H1 (cell line): ENCODE data around the gene ROS1.
A peak's percentile ranks its signal among the peaks of the same experiment; 100 is the strongest.

Experiments
- BRCA1 ChIP-seq: IDR thresholded peaks from 2 replicates; pipeline ENCODE4 v1.6.1; 2012; ENCODE audit warnings: low read depth, low read length, improper control_type of control experiment
- CTCF ChIP-seq, 3 experiments: IDR thresholded peaks; 1 replicate in 2 of 3; 2 replicates in 1 of 3; pipeline versions ENCODE4 v1.5.1 to v1.6.1; 2011; ENCODE audit warnings: low read length in 3 of 3, mild to moderate bottlenecking in 3 of 3, inconsistent platforms in 2 of 3, low read depth in 1 of 3, moderate library complexity in 1 of 3; ENCODE audit not compliant: insufficient read depth in 1 of 3; ENCODE audit errors: control extremely low read depth in 1 of 3
- EGR1 ChIP-seq: IDR thresholded peaks from 2 replicates; pipeline ENCODE4 v1.6.1; 2011; ENCODE audit warnings: low read depth, low read length, borderline replicate concordance
- EP300 ChIP-seq, 2 experiments: IDR thresholded peaks; 1 replicate in 1 of 2; 2 replicates in 1 of 2; pipeline ENCODE4 v1.6.1; 2011 to 2012; ENCODE audit warnings: low read depth in 2 of 2, low read length in 2 of 2, mild to moderate bottlenecking in 2 of 2, borderline replicate concordance in 1 of 2, inconsistent platforms in 1 of 2, moderate library complexity in 1 of 2
- EZH2 ChIP-seq: fragments of 200-600 bp; sonication (generic); IDR thresholded peaks from 2 replicates; pipeline ENCODE4 v1.7.1; 2012; ENCODE audit warnings: low read depth, mild to moderate bottlenecking, moderate library complexity, low read length, inconsistent platforms; ENCODE audit not compliant: severe bottlenecking
- GABPA ChIP-seq: IDR thresholded peaks from 2 replicates; pipeline ENCODE4 v1.6.1; 2011; ENCODE audit warnings: mild to moderate bottlenecking, low read length, moderate library complexity, borderline replicate concordance; ENCODE audit not compliant: insufficient read depth
- JUND ChIP-seq: IDR thresholded peaks from 2 replicates; pipeline ENCODE4 v1.6.1; 2011; ENCODE audit warnings: mild to moderate bottlenecking, improper control_type of control experiment, low read length
- KDM4A ChIP-seq: IDR thresholded peaks from one replicate; pipeline ENCODE4 v1.7.1; 2012; ENCODE audit warnings: low read depth, mild to moderate bottlenecking, moderate library complexity, low read length, inconsistent platforms; ENCODE audit not compliant: severe bottlenecking
- RAD21 ChIP-seq, 2 experiments: IDR thresholded peaks in 1 of 2; conservative IDR thresholded peaks in 1 of 2; 2 replicates each; pipeline ENCODE4 v1.6.1; 2011; ENCODE audit warnings: low read depth in 2 of 2, low read length in 2 of 2, improper control_type of control experiment in 1 of 2, inconsistent platforms in 1 of 2, mild to moderate bottlenecking in 1 of 2, moderate library complexity in 1 of 2
- RXRA ChIP-seq: IDR thresholded peaks from 2 replicates; pipeline ENCODE4 v1.6.1; 2011; ENCODE audit warnings: low read depth, mild to moderate bottlenecking, low read length, moderate library complexity; ENCODE audit not compliant: insufficient read depth
- SP2 ChIP-seq: IDR thresholded peaks from 2 replicates; pipeline ENCODE4 v1.6.1; 2012; ENCODE audit warnings: mild to moderate bottlenecking, low read length, inconsistent platforms
- SRF ChIP-seq: IDR thresholded peaks from 2 replicates; pipeline ENCODE4 v1.6.1; 2011; ENCODE audit warnings: mild to moderate bottlenecking, low read depth, low read length, moderate library complexity
- SUZ12 ChIP-seq: fragments of 200-600 bp; sonication (generic); IDR thresholded peaks from 2 replicates; pipeline ENCODE4 v1.6.1; 2012; ENCODE audit warnings: mild to moderate bottlenecking, inconsistent platforms, low read length, moderate library complexity, mixed read lengths
- YY1 ChIP-seq: IDR thresholded peaks from 2 replicates; pipeline ENCODE4 v1.6.1; 2011; ENCODE audit warnings: low read depth, mild to moderate bottlenecking, low read length

GRCh38 chr6:117267766-117268534, 157.8 kb downstream of the ROS1 start:
- TF ChIP-seq EP300 (IDR thresholded peaks at IDR 0.05; ENCODE audit: borderline replicate concordance in 1 of 2, low read depth in 2 of 2, low read length in 2 of 2) (no peak), RXRA (no peak), EGR1 (no peak), YY1 (no peak), CTCF (IDR thresholded peaks at IDR 0.05; ENCODE audit: control extremely low read depth in 1 of 3, insufficient read depth in 1 of 3, low read depth in 1 of 3, low read length in 3 of 3) (peak; percentile 68 to 83 (median 79)), KDM4A (no peak), BRCA1 (no peak), GABPA (no peak), SUZ12 (peak; percentile 7; the same call in 1 of the 2 replicates), RAD21 (IDR thresholded peaks at IDR 0.05 in 1 of 2, conservative IDR thresholded peaks at IDR 0.05 in 1 of 2; ENCODE audit: low read depth in 2 of 2, low read length in 2 of 2) (peak; percentile 71 to 77), SRF (no peak), EZH2 (peak; percentile 4), SP2 (no peak), JUND (no peak)
